Measurements from ENCODE around the gene ERVW-1.

ERVW-1 gene

DNA sequence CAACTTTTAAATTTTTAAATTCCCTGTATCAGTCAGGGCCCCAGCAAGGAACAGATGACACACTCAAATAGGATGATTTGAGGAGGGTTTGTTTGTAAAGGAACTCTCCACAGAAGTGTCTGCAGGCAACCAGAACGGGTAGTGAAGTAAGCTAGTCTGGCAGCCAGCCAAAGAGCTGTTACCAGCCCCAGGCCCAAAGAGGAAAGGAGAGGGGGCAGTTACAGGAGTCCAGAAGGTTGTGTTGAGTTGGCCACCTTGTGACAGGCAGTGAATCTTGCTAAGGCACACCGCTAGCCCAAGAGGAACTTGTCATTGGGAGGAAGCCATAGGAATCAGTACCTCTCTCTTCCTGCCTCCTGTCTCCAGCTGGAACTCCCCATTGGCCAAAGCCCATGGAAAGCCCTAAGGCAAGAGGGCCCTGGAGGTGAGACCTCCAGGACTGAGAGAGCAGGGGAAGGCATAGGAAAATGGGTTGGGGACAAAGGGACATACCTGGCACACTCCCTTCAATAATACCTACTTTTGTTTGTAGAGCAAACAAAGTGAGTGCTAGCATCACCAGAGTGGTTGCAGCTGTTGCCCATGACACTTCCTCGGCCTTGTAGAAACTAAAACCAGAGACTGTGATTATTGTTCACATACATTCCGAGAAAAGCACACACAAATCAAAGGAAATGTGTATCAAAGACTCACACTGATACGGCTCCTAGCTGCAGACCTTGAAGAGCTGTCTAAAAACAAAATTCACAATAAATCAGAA, 55.9 kb downstream of the ERVW-1 start:
- no peak for DNase-seq

Data from cerebellar nuclear complex (tissue), 1 donor.